ENCODE data around the gene PLCB4. TPM values are rescaled to one million over a fixed set of nuclear protein-coding genes. Genes with fewer than 3 reads are reported as not detected.

Gene PLCB4
- total RNA-seq, 2 experiments from 2014 or later, result not detected

DNA sequence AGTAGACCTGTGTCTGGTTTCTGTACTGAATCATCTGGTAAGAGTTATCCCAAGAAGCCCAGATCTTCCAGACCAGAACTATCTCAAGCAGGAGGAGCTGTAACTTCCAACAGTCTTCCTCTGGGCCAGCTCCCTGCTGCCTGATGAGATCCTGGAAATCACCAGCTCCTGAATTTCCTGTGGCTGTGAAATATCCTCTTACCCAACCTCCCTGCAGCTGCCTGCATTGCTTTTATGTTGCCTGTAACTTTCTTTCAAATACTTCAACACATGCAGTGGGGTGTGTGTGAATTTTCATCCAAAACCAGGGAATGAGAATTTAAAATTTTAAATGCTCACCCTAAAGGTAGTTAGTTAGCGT, 285.0 kb downstream of the PLCB4 start:
- POLR2A ChIA-PET, result interaction anchor here (0.6 kb wide), 1 partner anchor 643 kb away, joined by 3 read pairs; no protein-coding TSS in a partner anchor
- CTCF ChIA-PET (ENCODE audit: unreplicated experiment), result no interaction called here
- Histone ChIP-seq H4K20me1 (ENCODE audit: insufficient read depth, low read length) (no peaks in the 10 kb centered on the region), H3K79me2 (ENCODE audit: insufficient read depth, low read depth, low read length) (no peaks in the 10 kb centered on the region), H3K27ac (ENCODE audit: low read depth, low read length, poor library complexity, severe bottlenecking) (no peak overlapping the region), H3K36me3 (ENCODE audit: insufficient read depth, low read length) (no peaks in the 10 kb centered on the region), H2AFZ (ENCODE audit: low read length) (no peak overlapping the region), H3K4me1 (ENCODE audit: insufficient read depth, low read length, poor library complexity, severe bottlenecking) (no peaks in the 10 kb centered on the region), H3K9me3 (ENCODE audit: low read length) (no peaks in the 10 kb centered on the region), H3K9me2 (ENCODE audit: insufficient read depth, low read length) (no peaks in the 10 kb centered on the region), H3K4me2 (ENCODE audit: low read length) (no peak overlapping the region), H3K4me3 (ENCODE audit: low read depth, low read length, poor library complexity, severe bottlenecking) (no peak overlapping the region)
- no TSS peak for BruUV-seq (replicated peaks)
- DNase-seq (ENCODE audit: low spot score), result no peak
- intact Hi-C loops (cut with micrococcal nuclease; ENCODE audit: unreplicated experiment), result no loop called here
- no peak for TF ChIP-seq EZH2phosphoT487 (IDR thresholded peaks at IDR 0.05; ENCODE audit: borderline replicate concordance, low read depth, low read length)
- TF ChIP-seq, protein P1, sequence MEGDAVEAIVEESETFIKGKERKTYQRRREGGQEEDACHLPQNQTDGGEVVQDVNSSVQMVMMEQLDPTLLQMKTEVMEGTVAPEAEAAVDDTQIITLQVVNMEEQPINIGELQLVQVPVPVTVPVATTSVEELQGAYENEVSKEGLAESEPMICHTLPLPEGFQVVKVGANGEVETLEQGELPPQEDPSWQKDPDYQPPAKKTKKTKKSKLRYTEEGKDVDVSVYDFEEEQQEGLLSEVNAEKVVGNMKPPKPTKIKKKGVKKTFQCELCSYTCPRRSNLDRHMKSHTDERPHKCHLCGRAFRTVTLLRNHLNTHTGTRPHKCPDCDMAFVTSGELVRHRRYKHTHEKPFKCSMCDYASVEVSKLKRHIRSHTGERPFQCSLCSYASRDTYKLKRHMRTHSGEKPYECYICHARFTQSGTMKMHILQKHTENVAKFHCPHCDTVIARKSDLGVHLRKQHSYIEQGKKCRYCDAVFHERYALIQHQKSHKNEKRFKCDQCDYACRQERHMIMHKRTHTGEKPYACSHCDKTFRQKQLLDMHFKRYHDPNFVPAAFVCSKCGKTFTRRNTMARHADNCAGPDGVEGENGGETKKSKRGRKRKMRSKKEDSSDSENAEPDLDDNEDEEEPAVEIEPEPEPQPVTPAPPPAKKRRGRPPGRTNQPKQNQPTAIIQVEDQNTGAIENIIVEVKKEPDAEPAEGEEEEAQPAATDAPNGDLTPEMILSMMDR (conservative IDR thresholded peaks at IDR 0.05; ENCODE audit: low read length), result no peak

DNA sequence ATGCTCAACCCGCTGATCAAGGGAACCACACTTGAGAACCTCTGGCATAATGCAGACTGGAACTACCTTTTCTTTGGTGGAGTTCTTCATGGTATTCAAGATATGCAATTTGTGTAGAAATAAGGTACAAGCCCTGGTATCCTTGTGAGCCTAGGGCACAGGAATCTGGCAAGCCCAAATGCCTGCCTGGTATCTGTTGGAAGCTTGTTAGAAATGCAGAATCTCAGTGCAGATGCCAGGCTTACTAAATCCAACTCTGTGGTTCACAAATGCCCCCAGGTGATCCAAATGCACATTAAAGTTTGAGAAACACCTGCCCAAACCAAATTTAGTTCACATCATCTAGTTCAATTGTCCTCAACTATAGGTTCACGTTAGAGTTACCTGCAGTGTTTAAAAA, 285.7 kb downstream of the PLCB4 start:
- Histone ChIP-seq H3K9me2 (ENCODE audit: insufficient read depth, low read length) (no peaks in the 10 kb centered on the region), H3K79me2 (ENCODE audit: insufficient read depth, low read depth, low read length) (no peaks in the 10 kb centered on the region), H4K20me1 (ENCODE audit: insufficient read depth, low read length) (no peaks in the 10 kb centered on the region), H3K9me3 (ENCODE audit: low read length) (no peaks in the 10 kb centered on the region), H2AFZ (ENCODE audit: low read length) (no peak overlapping the region), H3K4me1 (ENCODE audit: insufficient read depth, low read length, poor library complexity, severe bottlenecking) (no peaks in the 10 kb centered on the region), H3K36me3 (ENCODE audit: insufficient read depth, low read length) (no peaks in the 10 kb centered on the region), H3K4me2 (ENCODE audit: low read length) (no peak overlapping the region), H3K4me3 (ENCODE audit: low read depth, low read length, poor library complexity, severe bottlenecking) (no peak overlapping the region), H3K27ac (ENCODE audit: low read depth, low read length, poor library complexity, severe bottlenecking) (no peak overlapping the region)
- no TSS peak for BruUV-seq (replicated peaks)
- TF ChIP-seq, protein P1 (conservative IDR thresholded peaks at IDR 0.05; ENCODE audit: low read length), result no peak
- no peak for TF ChIP-seq EZH2phosphoT487 (IDR thresholded peaks at IDR 0.05; ENCODE audit: borderline replicate concordance, low read depth, low read length)
- ChIA-PET CTCF (ENCODE audit: unreplicated experiment) (no interaction called here), POLR2A (no interaction called here)
- no peak for DNase-seq (ENCODE audit: low spot score)
- intact Hi-C loops (cut with micrococcal nuclease; ENCODE audit: unreplicated experiment), result no loop called here

DNA sequence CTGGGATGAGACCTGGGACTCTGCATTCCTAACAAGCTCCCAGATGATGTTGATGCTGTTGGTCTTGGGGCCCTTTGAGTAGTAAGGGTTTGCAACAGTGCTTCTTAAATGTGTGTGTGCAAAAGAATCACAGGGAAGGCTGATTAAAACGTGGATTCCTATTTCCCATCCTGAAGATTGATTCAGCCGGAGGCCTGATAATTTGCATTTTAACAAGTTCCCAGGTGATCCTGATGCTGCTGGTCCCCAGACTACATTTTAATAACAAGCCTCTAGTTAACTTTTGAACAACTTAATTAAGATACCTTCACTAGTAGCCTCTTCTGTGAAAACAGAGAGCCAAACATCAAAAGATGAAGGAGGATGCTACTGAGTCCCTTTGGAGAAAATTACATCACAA, 289.1 kb downstream of the PLCB4 start:
- Histone ChIP-seq H3K4me3 (ENCODE audit: low read depth, low read length, poor library complexity, severe bottlenecking) (no peak overlapping the region), H3K9me3 (ENCODE audit: low read length) (no peaks in the 10 kb centered on the region), H4K20me1 (ENCODE audit: insufficient read depth, low read length) (no peaks in the 10 kb centered on the region), H3K9me2 (ENCODE audit: insufficient read depth, low read length) (no peaks in the 10 kb centered on the region), H3K36me3 (ENCODE audit: insufficient read depth, low read length) (no peaks in the 10 kb centered on the region), H3K79me2 (ENCODE audit: insufficient read depth, low read depth, low read length) (no peaks in the 10 kb centered on the region), H3K4me1 (ENCODE audit: insufficient read depth, low read length, poor library complexity, severe bottlenecking) (no peaks in the 10 kb centered on the region), H2AFZ (ENCODE audit: low read length) (no peak overlapping the region), H3K4me2 (ENCODE audit: low read length) (no peak overlapping the region), H3K27ac (ENCODE audit: low read depth, low read length, poor library complexity, severe bottlenecking) (no peak overlapping the region)
- intact Hi-C loops (cut with micrococcal nuclease; ENCODE audit: unreplicated experiment), result no loop called here
- DNase-seq (ENCODE audit: low spot score), result no peak
- TF ChIP-seq EZH2phosphoT487 (IDR thresholded peaks at IDR 0.05; ENCODE audit: borderline replicate concordance, low read depth, low read length), result no peak
- TF ChIP-seq, protein P1 (conservative IDR thresholded peaks at IDR 0.05; ENCODE audit: low read length), result no peak
- no TSS peak for BruUV-seq (replicated peaks)
- POLR2A ChIA-PET, result interaction anchor here (1.8 kb wide), 1 partner anchor 10 kb away, joined by 5 read pairs; no protein-coding TSS in a partner anchor
- CTCF ChIA-PET (ENCODE audit: unreplicated experiment), result no interaction called here

Measured in OCI-LY7 (cell line).